HG03280 (cell line): ENCODE data around the gene TBCD.

ENCODE experiments used
- ATAC-seq: cut with Tn5 transposase; IDR thresholded peaks from one replicate; pipeline ENCODE4 v1.9.1; 2021; ENCODE audit warnings: mild to moderate bottlenecking, moderate library complexity; ENCODE audit not compliant: unreplicated experiment

TBCD gene

DNA sequence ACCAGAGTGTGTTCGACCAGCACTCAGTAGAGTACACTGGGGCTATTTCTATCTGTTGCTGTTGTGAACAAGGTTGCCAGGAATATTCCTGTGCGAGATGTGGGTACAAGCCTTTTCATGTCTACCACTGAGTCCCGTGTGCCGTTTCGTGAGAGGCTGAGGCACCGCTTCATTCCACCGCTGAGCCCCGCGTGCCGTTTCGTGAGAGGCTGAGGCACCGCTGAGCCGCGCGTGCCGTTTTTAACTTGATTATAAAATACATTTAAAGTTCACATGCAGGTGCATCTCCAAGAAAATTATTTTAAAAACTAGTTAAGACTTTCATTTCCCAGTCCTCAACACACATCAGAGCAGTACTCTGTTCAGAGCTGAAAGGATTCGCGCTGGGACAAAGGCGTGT is 166.6 kb downstream of the TBCD start:
- ATAC-seq = no peak

DNA sequence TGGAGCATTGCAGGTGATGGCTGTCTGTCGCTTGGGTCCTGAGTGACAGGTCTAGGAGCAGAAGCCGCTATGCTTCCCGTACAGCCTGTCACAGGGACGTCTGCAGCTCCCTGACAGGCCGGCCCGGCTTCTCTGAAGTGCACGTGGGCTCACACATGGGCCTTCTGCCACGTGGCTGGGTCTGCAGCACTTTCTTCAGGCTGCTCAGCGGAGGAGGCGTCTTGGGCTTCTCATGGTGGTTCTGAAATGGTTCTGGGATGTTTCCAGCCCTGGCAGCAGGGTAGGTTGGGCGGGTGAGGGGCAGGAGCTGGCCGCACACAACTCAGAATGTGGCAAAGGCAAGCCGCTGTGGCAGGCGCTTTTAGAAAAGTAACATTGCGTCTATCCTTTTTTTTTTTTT is 168.3 kb downstream of the TBCD start:
- no peak for ATAC-seq

DNA sequence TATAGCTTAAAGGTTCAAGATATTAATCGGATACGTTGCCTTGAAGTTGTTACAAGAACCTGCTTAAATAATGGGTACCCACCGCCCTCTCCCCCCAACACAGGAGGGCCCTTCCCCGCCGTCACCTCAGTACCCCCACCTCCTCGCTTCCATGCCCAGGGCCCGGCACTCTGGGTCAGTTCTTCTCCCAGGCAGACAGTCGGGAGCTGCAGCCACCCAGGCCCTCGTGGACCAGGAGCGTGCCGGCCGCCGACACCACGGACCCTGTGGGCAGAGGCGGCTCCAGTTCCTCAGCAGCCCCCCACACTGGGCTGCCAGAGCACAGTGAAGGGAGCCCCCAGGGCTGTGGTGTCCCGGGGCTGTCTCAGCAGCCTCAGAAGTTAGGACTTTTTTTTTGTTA is 168.8 kb downstream of the TBCD start:
- ATAC-seq = no peak

DNA sequence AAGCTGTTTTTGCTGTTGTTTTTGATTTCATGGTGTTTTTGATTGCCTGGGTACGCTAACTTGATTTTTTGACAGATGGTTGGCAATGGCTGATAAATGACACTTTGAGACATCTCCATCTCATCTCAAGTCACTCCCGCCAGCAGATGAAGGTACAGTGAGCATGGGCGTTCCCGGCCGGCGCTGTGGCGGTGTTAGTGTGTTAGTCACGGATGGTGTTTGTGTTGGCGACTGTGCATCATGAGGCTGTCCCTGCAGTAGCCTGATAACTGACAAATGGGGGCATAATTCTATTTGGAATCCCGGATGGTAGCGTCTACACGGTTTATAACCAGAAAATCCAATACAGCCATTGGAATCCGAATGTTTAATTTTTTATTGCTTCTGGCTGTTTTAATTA is 169.6 kb downstream of the TBCD start:
- no peak for ATAC-seq

DNA sequence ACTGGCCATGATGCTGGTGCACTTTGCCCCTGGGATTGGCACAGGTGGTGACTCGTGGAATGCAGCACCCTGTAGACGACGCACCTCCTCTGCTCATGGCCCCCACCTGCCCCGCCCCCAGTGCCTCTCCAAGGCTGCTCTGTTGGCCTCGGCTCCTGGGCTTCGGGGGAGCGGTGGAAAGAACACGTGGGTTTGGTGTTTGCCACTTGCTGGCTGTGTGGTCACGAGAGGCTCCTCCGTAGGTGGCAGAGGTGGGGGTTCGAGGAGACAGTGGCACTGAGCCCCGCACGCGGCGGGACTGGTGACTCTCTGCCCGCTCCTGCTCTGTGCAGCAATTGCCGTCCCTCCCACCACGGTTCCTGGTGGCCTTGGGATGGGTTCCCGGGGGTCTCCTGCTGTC is 170.8 kb downstream of the TBCD start:
- ATAC-seq = no peak

DNA sequence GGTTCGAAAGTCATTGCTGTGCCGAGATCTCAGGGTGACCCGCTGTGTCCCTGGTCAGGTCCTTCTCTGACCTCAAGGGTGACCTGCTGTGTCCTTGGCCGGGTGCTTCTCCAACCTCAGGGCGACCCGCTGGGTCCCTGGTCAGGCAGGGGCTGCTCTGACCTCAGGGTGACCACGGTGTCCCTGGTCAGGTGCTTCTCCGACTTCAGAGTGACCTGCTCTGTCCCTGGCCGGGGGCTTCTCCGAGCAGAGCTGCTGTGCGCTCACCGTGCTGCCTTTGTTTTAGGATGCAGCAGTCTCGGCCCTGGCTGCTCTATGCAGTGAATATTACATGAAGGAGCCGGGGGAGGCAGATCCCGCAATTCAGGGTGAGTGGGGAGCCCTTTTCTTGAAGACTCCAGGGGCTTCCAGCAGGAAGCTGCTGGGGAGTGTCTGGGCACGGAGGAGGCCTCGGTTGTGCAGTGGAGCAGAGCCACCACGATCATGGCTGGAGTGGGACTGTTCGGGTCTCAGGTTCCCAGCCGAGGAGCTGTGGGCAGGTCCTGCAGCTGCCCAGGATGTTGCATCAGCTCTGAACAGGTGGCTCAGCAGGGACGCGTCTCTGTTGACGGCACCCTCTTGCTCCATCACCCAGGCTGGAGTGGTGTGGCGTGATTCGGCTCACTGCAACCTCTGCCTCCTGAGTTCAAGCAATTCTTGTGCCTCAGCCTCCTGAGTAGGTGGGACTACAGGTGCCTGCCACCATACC is 171.7 kb downstream of the TBCD start:
- ATAC-seq = no peak

DNA sequence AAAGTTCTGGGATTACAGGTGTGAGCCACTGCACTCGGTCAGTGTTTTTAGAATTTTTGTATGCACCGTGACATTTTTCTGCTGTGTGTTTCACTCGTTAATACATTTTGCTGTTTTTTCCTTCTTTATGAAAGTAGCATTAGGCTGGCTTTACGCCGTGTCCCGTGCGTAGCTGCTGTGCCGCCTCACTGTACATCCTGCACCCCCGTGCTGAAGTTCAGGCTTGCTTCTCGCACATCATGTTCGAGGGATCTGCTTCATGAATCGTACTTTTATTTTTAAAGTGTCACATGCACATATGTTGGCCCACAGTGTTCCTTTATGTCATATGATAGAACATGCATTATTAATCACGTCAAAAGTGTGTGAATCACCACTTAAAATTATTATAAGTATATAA is 172.3 kb downstream of the TBCD start:
- ATAC-seq = no peak

DNA sequence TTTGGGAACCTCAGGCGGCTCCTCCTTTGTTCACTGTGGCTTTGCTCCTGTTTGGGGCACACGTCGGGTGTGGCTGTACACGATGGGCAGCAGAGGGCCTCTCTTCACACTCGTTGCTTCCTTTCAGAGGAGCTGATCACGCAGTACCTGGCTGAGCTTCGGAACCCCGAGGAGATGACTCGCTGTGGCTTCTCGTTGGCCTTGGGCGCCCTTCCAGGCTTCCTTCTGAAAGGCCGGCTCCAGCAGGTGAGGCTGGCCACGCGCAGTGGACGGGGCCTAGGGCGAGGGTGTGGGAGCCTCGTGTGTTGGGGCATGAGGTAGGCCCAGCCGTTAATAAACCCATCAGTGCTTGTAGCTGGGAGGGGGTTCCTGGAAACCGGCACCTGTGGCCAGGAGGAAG is 172.9 kb downstream of the TBCD start:
- no peak for ATAC-seq

DNA sequence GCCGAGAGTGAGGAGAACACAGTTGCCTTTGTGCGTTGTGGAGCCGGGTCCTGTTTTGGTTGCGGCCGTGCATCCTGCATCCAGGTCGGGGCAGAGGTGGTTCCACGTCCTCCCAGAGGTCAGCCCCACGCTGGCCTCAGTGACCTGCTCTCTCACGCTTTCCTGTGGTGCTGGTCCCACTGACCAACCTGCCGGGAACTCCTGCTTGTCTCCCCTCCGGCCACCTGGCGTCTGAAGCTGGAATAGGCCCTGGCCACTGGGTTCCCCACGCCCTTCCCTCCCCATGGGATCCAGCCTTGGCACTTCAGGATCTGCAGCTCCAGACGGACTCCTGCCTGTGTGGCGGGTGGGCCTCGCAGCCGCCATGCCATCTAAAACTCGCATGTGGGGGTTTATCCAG is 173.5 kb downstream of the TBCD start:
- ATAC-seq = no peak

DNA sequence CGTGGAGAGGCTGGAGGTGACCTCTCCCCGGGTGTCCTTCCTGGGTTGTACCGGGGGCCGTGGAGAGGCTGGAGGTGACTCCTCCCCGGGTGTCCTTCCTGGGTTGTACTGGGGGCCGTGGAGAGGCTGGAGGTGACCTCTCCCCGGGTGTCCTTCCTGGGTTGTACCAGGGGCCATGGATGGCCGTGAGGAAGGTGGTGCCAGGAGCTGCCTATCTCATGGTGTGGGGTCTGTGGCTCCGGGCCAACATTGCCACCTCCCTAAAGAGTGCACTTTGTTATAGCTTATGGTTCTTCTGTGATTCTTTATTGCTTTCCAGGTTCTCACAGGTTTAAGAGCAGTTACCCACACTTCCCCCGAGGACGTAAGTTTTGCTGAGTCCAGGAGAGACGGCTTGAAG is 174.2 kb downstream of the TBCD start:
- ATAC-seq = no peak

DNA sequence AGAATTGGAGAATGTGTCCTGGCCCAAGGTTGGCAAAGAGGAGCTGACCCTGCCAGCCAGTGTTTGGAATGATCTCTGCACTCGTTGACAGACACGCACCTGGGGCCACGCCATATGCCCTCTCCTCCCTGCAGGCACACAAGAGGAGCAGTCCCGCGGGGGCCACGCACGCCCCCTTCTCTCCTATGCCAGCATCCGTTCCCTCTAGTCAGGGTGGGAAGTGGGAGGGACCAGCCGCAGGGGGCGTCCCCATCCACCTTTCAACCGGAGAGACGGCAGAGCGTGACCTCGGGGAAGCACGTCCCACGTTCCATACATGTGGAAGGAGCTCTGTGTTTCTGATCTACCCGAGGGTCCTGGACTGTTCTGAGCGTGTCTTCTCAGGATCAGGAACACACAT is 174.9 kb downstream of the TBCD start:
- no peak for ATAC-seq

DNA sequence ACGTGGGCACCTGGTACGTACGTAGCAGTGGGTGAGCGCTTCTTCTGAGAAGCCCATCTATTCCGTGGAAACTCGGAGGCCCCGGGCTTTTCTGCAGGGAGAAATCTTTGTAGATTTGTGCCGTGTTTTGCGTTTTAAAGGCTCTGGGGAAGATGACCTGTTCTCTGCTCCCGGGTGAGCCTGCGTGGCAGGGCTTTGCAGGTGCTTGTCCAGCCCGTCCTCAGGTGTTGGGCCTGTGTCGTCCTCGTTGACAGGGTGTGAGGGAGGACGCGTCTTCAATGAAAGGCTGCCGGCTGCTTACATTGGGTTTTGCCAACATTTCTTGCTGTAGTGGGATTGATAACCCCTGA is 175.4 kb downstream of the TBCD start:
- no peak for ATAC-seq

DNA sequence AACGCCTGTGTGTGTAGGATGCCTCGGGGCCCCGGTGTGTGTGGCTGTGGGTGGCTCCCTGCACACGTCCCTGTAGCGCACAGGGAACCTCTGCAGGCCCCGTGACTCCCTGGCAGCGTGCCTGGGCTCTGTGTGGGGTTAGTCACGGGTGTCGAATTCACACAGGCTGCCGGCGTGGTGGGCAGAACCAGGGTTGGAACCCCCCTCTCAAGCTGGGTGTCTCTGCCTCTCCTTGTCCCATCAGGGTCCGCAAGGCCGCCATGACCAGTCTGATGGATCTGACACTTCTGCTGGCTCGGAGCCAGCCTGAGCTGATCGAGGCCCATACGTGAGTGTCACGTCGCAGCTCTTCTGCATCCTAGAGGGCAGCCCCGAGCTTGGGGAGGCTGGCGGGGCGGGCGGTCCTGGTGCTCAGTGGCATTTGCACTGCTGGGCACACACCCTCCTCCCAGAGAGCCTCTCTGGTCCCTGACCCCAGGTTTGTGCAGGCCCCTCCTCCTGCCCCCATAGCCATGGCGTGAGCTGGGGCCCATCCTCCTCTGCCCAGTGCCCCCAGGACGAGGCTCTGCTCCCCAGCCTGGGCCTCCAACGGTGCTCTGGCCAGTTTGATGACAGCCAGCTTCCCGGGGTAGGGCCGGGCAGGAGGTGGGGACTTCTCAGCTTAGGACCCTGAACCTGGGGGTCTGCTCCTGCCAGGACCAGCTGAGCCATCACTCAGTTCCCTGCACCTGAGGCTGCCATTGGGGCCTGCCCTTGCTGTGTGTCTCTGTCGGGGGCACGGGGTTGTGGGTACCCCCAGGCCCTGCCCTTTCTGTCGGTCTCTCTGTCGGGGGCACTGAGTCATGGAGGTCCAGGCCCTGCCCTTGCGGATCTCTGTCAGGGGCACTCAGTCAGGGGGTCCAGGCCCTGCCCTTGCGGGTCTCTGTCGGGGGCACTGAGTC is 176.1 kb downstream of the TBCD start:
- ATAC-seq = no peak

DNA sequence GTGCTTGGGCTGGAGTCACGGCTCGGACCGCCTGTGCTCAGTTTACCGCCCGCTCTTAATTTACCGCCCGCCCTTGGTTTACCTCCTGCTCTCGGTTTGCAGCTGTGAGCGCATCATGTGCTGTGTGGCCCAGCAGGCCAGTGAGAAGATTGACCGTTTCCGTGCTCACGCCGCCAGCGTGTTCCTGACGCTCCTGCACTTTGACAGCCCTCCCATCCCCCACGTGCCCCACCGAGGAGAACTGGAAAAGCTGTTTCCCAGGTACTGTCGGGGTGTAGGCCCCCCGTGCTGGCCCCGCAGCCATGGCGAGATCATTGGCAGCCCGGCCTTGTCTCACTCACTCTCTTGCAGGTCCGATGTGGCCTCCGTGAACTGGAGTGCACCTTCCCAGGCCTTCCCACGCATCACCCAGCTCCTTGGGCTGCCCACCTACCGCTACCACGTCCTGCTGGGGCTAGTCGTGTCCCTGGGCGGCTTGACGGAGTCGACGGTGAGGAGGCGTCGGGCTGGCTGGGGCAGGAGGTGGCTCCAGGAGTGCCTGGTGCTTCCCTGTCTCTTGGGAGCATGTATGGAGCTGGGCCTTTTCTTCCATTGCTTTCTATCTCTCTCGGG is 177.3 kb downstream of the TBCD start:
- ATAC-seq = no peak

DNA sequence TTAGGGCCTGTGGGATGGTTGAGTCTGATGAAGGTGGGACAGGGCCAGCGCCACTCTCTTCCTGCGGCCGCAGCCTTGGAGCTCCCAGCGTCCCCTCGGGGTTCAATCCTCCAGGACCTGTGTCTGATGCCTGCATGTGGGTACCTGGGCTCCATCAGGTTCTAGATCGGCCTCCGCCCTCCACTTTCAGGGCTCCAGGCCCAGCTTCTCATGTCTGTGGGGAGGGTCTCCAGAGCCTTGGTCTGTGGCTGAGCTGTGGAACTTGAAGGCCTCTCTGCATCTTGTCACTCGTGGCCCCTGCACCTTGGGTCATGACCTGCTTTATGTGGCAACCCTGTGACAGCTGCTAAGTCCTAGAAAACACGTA is 177.8 kb downstream of the TBCD start:
- ATAC-seq = no peak

DNA sequence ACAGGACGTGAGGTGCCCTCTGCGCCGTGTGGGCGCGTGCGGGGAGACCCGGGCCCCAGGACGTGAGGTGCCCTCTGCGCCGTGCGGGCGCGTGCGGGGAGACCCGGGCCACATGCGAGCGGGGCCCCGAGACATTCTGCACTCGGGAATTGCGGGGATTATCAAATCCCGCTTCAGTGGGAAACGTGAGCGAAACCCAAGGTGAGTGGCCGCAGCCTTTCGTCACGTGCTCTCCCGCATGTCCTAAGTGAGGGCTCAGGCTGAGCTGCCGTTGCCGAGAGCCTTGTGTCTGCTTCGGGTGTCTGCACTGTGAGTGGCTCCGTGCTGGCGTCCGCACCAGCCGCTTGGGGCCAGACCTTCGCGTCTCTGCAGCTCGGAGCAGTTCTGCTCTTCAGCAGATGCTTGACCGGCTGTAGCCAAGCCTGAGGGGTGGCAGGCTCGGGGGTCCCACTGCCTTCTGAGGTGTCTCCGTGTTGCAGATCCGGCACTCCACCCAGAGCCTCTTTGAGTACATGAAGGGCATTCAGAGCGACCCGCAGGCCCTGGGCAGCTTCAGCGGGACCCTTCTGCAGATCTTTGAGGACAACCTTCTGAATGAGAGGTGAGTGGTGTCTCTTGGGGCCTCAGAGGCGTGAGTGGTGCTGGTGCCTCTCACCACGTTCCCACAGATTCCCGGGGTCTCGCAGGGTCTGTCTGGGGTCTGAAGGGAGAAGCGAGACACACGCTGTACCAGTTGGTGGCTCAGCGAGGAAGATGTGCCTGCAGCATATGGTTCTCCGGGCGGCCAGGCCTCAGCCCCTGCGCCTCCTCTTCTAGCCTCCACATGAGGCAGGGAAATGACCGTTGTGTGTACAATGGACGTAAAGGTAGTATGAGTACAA is 178.4 kb downstream of the TBCD start:
- no peak for ATAC-seq

DNA sequence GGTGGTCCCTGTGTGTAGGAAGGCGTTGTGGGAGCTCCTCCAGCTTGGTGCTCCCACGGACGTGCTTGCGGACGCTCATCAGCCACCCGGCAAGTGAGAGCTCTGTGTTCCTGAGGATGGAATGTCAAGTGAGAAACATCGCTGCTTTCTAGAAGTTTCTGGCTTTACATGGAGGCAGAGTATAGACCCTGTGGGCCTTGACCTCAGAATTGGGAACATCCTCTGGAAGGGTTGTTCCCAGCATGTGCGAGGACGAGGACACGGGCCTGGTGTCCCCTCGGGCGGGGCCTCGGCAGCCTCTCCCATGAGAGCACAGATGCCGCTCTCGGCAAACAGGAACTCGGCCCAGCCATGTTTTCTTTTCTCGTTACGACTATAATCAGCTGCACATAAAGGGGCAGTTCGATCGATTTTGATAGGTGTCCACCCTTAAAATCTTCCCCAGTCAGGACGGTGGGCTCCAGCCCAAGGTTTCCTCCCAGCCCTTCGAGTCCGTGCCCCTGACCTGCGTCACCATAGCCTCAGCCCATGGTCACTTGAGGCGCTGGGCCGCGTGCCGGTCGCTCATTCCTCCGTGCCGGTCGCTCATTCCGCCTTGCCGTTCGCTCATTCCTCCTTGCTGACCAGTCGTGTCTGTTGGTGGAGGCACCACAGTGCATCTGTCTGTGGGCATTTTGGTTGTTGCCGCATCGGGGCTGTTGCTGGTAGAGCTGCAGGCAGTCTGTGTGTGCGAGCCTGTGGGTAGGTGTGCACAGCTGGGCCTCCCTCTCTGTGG is 179.2 kb downstream of the TBCD start:
- ATAC-seq = no peak

DNA sequence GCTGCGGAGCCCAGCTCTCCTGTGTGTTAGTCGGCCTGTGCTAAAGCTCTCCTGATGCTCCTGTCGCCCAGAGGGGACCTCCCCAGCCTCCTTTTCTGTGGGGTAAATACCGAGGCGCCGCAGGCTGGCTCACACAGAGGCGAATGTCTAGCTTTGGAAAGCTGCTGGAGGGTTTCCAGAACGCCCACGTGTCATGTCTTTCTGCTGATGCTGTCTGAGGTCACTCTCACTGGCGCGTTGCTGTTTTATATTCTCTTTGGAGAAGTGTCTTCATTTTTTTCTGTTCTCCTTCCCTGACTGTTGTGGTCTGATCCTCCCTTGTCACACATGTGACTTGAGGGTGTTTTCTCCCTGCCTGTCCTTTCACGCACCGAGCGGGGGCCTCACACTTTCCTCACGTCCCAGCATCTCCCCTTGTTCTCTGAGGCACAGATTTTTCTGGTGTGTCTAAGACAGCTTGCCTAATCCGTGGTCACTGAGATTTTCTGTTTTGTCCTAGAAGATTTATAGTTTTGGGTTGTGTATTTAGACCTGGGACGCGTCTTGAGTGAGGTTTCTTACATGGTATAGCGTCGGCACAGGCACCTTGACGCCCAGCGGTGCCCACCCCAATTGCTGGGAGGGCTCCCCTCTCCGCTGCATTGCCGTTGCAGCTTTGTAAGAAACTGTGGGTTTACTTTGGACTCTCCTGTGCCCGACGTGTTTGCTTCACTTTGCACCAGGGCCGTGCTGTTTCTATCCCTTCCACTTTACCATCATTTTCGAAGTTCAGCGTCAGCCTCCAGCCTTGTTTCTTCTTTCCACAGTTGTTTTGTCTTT is 180.0 kb downstream of the TBCD start:
- no peak for ATAC-seq

DNA sequence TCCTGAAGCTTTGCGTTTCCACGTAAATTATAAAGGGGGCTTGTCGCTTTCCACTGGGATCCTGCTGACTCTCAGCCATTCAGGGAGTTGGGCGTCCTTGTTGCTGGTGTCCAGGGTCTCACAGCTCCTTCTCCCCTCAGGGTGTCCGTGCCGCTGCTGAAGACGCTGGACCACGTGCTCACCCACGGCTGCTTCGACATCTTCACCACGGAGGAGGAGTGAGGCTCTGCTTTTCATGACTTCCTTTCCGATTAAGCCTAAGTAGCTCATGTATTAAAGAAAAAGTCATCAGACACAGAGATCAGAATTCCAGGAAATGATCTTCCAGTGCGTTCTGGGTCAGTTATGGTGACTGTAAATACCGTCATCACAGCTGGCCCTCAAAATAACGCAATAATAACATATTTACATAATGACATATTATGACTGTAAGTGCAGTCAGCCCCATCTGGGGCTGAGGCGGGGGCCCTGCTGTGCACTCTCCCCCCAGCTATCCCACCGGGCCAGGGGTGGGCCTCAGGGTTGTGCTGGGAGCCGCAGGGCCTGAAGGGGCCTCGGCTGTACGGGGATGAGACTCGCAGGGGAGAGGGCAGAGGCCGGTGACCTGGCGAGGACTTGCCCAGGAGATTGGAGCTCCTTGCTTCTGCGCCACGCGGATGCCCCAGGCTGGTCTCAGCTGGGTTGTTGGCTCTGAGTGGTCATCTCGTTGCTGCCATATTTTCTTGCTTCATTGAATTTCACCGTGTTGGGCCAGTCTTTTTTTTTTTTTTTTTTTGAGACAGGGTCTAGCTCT is 180.8 kb downstream of the TBCD start:
- ATAC-seq = no peak
